Choroid plexus epithelial cell (primary cell): ENCODE results near the gene UCK2.
A peak's percentile ranks its signal among the peaks of the same experiment; 100 is the strongest.

Experiments
- DNase-seq: peaks from one replicate; pipeline ENCODE4 v3.0.0-alpha.2; 2010; ENCODE audit warnings: low read depth
- H3K4me3 ChIP-seq: 2 replicates; pipeline ENCODE4 v1.5.1; 2011; ENCODE audit warnings: low read depth, mild to moderate bottlenecking, control low read depth, low read length, moderate library complexity
- TF ChIP-seq, protein P1 (sequence below): conservative IDR thresholded peaks from 2 replicates; pipeline ENCODE4 v1.5.1; 2011; ENCODE audit warnings: low read depth, mild to moderate bottlenecking, control low read depth, inconsistent platforms, low read length, moderate library complexity

The UCK2 gene

DNA sequence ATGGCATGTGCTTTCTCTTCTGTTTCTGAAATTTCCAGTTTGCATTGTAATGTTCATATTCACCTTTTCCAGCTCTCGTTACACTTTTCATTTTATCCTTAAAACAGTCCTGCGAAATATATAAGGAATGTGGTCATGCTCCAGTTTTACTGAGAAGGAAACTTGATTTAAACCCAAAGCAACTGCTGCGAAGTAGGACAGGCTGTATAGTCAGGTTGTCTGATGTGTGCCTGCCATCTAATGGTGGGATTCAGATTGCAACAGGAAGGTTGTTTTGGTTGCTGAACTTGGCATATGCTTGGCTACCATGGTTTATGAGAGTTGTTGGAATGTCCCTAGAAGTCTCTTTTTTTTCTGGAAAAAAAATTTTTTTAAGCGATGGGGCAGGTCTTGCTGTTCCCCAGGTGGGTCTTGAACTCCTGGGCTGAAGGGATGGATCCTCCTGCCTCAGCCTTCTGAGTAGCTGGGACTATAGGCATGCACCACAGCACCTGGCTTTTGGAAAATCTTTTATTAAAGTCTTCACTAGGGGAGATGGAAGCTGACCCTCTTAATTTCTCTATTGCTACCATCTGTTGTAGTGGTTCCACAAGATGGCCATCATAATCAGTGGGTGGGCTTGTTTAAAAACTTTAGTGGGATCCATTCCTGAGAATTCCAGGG is 86.9 kb downstream of the UCK2 start:
- TF ChIP-seq, protein P1, sequence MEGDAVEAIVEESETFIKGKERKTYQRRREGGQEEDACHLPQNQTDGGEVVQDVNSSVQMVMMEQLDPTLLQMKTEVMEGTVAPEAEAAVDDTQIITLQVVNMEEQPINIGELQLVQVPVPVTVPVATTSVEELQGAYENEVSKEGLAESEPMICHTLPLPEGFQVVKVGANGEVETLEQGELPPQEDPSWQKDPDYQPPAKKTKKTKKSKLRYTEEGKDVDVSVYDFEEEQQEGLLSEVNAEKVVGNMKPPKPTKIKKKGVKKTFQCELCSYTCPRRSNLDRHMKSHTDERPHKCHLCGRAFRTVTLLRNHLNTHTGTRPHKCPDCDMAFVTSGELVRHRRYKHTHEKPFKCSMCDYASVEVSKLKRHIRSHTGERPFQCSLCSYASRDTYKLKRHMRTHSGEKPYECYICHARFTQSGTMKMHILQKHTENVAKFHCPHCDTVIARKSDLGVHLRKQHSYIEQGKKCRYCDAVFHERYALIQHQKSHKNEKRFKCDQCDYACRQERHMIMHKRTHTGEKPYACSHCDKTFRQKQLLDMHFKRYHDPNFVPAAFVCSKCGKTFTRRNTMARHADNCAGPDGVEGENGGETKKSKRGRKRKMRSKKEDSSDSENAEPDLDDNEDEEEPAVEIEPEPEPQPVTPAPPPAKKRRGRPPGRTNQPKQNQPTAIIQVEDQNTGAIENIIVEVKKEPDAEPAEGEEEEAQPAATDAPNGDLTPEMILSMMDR, result peak; percentile 94
- peak; percentile 94 for DNase-seq
- H3K4me3 ChIP-seq, result no peak overlapping the region

DNA sequence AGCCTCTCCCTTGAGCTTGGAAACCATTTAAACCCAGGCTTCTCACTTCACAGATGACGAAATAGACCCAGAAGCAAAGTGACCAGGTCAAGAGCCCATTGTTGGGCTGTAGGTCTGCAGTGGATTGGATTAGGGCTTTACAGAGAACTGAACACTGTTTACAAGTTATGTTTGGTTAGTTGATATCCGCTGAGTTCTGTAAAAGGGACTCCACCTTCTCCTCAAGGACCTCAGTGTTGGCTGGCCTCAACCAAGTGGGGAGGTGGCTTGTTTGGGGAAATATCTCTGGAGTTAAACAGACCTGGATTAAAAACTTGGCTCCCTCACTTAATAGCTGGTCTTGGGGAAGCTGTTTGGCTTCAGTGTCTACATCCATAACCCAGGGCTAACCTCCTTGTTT is 88.1 kb downstream of the UCK2 start:
- DNase-seq, result no peak
- H3K4me3 ChIP-seq, result no peak overlapping the region
- TF ChIP-seq, protein P1, result no peak

DNA sequence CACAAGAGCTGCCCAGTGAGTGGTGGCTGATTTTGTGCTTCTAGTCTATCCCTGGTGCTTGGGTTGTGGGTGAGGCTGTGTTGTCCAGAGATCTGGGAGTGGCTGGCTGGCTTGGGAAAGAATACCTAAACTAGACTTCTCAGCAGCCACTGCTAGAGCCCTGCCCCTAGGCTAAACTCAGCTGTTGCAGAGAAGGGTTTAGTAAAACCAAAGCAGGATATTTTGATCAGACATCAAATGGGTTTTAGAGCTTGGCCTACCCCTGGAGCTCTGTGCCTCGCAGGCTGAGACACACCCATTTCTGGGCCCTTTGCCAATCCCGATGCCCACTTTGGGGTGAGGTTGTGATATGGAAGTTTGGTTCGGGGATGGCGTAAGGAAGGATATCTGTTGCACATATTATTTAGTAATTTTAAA is 88.5 kb downstream of the UCK2 start:
- TF ChIP-seq, protein P1, result no peak
- H3K4me3 ChIP-seq, result no peak overlapping the region
- no peak for DNase-seq

DNA sequence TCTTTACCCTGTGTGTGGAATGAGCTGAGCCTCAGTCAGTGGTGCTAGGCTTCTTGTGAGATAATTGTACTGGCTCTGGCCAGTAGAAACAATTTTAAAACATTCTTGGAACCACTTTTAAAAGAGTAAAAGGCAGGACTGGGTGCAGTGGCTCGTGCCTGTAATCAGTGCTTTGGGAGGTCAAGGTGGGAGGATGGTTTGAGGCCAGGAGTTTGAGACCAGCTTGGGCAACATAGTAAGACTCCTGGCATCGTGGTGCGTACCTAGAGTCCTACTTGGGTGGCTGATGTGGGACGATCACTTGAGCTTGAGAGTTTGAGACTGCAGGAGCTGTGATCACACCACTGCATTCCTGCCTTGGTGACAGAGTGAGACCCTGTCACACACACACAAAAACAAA is 89.8 kb downstream of the UCK2 start:
- H3K4me3 ChIP-seq, result no peak overlapping the region
- no peak for DNase-seq
- TF ChIP-seq, protein P1, result no peak

DNA sequence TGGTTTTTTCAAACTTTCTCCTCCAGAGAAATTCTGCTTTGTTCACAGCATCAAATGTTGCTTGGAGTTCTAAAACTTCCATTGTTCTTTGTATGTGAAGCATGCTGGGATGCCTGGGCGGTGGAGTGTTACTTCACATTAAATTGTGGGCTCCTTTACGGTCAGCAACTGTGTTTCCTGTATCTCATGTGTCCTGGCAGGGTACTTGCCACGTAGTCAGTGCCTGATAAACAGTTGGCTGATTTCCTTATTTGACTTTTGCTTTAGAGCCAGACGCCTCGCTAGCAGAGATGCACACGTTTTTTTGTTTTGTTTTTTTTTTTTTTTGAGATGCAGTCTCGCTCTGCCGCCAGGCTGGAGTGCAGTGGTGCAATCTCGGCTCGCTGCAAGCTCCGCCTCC is 96.7 kb downstream of the UCK2 start:
- DNase-seq, result peak; percentile 44
- TF ChIP-seq, protein P1, result no peak
- no peak overlapping the region for H3K4me3 ChIP-seq

DNA sequence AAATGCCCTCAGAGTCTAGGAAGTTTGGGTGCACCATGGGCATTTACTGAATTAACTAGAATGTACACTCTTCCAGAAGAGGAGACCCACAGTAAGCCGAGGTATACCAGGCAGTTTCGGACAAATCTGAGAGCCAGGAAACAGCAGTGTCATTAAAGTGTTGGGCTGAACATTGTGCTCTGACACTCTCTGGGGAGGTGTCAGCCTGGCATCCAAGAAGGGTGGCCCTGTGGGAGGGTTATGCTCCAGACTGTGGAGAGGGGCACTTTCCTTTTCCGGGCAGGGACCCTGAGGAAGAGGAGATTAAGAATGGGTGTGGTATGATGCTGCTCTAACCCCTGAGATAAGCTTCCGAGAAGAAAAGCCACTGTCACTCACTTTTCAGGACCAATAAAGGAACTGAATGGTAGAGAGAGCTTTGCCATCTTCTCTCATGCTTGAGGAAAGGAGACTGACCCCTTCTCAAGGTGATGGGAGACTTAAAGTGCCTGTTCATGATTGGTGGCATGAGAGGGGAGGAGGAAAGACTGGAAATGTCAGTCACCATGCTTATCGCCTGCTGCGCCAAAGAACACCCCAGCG is 98.2 kb downstream of the UCK2 start:
- no peak for DNase-seq
- TF ChIP-seq, protein P1, result no peak
- H3K4me3 ChIP-seq, result no peak overlapping the region

DNA sequence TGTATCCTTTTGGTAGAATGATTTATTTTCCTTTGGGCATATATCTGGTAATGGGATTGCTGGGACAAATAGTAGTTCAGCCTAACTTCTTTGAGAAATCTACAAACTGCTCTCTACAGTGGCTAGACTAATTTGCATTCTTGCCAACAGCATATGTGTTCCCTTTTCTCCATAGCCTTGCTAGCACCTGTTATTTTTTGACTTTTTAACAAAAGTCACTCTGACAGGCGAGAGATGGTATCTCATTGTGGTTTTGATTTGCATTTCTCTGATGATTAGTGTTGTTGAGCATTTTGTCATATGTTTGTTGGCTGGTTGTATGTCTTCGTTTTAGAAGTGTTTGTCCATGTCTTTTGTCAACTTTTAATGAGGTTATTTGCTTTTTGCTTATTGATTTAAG is 99.8 kb downstream of the UCK2 start:
- no peak for DNase-seq
- H3K4me3 ChIP-seq, result no peak overlapping the region
- TF ChIP-seq, protein P1, result no peak
